ENCODE measurements around the gene HIVEP3.

The HIVEP3 gene

GRCh38 chr1:41919764-41920397 is 1.2 kb upstream of the HIVEP3 start:
- no peak for DNase-seq

DNA sequence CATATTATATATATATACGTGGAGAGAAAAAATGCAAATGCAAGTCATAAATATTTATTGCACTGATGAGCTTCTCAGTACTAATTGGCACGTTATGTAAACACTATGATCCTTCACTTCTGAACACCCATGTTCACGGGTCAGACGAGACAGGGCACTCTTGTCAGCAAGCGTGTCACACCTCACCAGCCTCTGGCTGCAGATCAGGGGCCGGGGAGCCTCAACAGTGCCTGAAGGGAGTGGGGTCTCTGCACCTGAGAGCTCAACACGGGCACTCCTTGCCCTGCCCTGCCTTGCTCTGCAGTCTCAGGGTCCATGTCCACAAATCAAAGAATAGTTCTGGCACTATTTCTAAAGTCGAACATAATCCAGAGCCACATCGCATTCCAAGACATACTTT is 409 bp upstream of the HIVEP3 start:
- no peak for DNase-seq

DNA sequence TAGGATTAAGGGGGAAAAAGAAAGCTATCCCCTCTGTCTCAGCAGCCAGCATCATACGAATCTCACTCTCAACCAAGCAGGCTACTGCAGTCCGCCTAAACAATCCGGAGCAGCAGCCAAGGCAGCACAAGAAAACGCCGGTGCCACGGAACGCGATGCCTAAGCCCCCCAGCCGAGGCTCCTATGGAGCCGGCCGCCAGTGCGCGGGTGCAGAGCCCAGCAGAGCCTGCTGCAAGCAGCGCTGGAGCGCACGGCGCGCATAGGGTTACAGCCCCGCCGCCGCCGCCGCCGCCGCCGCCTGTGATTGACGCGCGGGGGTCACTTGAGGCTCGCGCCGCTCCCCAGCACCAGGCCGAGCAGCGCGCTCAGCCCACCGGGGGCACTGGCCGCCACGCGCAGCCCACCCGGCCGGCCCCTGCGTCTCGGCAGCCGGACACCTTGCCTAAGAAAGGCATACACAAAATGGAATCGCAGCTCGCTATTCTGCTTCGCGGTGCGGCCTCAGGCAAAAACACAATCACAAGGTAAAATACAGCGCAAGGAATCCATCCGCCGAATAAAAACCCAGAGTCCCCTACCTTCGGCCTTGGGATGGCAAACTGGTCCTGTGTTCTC is 780 bp downstream of the HIVEP3 start:
- DNase-seq, result no peak

GRCh38 chr1:41917076-41917475 is 1.6 kb downstream of the HIVEP3 start:
- no peak for DNase-seq

- no peak for DNase-seq
Observed at GRCh38 chr1:41915786-41916571, 2.7 kb downstream of the HIVEP3 start.

GRCh38 chr1:41914516-41914915 is 4.2 kb downstream of the HIVEP3 start:
- no peak for DNase-seq

GRCh38 chr1:41913014-41913413 is 5.7 kb downstream of the HIVEP3 start:
- no peak for DNase-seq

GRCh38 chr1:41908288-41908895 is 10.3 kb downstream of the HIVEP3 start:
- DNase-seq, result no peak

DNA sequence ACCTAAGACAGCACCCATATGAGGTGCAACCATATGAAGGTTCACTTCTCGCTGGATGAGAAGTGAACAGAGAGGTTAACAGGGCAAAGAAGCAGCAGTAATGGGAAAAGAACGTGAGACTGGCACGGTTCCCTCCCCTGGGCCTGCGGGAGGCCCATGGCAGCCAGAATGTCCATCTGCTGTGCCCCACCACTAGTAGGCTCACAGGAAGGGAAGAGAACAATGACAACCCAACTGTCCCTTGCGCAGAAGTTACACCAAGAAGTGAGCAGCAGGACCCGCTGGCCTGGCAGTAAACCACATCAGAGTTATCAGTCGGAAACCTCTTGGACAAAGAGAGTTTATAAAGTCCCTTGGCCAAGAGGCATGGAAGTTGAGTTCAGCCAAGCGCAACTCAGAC is 11.3 kb downstream of the HIVEP3 start:
- DNase-seq, result no peak

GRCh38 chr1:41906943-41907342 is 11.8 kb downstream of the HIVEP3 start:
- DNase-seq, result no peak

- DNase-seq, result no peak
Observed at GRCh38 chr1:41905093-41905675, 13.5 kb downstream of the HIVEP3 start.

DNA sequence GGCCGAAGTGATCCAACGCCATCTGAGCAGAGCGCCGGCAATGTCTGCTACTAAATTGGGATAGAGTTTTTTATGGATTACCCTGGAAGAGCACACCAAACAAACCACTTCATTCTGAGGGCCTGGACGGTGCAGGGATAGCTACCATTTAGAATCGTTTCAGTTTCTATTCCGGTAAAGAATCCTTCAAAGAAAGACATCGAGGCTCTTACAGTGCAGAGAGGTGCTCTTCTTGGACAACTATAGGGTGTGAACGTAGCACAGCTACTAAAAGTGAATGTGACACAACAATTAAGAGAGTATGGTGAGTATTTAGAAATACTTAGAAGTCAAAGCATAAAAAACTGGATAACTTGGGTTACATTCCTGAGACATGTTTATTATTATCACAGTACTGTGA is 16.1 kb downstream of the HIVEP3 start:
- no peak for DNase-seq

DNA sequence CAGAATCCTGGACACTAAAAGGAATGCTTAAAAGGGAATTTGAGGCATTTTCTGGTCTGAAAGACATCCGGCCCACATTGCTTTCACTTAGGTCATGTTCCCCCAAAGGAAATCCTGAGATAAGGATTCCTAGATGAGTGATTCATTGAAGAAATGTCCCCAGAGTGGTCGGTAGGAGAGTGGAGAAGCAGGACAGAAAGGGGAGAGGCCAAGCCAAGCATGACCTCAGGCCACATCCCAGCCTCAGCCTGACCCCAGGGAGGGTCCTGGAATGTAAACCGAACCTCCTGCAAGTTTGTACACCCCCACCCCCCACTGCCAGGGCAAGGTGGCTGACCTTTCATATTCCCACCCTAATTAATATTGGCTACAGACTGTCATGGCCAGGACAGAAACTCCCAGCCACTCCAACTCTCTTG is 16.6 kb downstream of the HIVEP3 start:
- DNase-seq, result peak; percentile 88

DNA sequence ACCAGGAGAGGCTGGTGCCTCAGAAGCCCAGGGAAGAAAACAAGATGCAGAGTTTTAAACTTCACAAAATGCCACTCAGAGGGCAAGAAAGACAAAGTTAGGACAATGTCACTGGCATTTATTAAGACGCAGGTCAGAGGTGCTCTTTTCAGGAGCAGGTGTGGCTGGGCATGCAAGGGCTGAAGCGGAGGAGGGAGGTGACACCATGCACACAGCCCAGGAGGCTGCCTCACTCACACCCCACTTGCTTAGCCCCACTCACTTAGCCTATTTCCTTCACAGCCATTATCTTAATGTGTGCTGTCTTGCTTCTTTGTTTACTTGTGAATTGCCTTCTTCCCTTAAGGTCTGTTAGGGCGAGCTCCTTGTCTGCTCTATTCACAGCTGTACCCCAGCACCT is 17.2 kb downstream of the HIVEP3 start:
- DNase-seq, result peak; percentile 16

- DNase-seq, result peak; percentile 94
Observed at GRCh38 chr1:41900603-41901444, 17.9 kb downstream of the HIVEP3 start.

DNA sequence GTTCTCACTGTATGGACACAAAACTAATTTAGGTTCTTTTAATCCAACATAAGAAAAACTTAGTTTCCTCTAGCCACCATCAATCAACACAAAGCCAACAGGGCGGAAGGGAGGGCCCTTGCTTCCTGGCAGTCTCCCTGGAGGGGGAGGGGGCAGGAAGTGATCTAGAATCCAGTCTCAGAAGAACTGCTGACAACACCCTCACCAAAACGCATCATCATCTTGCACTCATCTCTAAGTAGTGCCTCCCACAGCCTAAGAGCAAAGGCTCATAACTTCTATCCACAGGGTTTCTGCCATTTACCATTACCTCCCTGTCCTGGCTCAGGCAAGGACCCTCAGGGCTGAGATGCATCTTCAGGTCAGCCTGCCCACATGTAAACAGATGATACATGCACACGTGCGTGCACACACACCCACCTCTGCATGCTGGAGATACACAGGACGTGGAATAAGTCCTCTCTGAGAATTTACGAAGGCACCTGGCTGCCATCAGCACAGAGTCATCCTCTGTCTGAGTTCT is 20.5 kb downstream of the HIVEP3 start:
- peak; percentile 80 for DNase-seq

DNA sequence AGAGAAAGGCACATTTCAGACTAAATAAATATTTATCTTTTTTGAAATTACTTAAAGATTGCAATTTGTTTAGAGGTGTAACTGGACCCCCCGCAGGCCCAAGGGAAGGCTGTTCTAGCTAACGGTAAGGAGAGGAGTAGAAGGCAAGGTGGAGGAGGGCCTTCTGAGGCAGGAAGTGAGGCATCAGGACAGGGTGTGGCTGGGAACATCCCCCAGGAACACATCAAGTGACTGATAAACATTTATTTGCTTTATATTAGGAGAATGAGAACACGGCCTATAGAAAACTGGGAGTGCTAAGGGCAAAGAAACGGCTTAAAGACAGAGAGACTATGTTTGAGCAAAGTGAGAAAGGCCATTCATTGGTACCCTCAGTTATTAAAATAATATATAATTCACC is 23.2 kb downstream of the HIVEP3 start:
- peak; percentile 56 for DNase-seq

DNA sequence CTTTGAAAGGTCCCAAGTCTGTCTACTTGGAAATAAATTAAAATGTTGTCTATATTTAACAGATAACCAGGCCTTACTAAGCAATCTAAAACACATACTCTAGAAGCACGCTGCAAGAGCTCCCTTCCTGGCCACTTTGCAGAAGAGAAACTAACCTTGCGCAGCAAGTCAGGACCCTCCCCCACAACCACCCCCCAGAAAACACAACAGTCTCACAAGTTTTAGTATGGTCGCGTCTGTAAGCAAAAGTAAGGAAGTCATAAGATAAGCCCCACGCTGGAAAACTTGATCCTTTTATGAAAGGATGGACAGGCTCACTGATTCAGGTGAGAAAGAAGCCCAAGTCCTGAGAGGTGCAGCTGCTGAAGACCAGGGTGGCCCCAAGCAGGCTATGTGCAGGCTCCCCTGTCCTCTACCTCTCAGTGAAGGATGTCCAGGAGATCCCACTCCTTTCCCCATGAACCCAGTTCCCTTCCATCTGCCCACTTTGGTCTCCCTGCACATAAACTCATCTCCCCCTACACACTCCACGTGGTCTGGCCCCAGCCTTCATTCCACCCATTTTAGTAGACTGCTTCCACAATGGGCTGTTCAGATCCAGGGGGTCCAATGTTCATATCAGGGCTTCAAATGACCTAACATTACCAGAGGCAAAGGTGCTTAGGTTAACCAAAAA is 23.8 kb downstream of the HIVEP3 start:
- DNase-seq, result no peak

DNA sequence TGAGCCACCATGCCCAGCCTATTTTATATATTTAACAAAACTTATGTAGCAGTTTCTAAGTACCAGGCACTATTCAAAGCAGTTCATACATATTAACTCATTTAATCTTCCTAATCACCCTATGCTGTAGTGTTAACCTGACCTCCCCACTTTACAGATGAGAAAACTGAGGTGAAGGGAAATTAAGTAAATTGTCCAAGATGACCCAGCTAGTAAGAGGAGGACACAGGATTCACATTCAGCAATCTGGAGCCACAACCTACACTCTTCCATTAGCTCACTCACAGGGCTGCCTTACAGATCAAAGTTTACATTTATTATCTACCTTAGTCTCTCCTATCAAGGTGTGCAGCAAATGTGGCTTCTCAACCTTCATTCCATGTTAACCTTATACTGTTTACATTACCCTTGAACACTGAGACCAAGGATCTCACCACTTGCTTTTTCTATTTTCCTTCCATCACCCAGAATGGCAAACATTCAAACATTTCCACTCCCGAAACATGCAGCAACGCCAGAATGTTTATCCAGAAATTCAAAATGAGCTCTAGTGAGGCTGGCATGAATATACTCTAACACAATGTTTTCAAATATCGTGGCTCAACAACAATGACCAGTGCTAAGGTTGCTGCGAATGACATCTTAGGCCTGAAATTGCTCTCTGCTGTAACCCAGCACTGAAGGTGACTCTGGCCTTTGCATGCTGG is 24.5 kb downstream of the HIVEP3 start:
- DNase-seq, result no peak

GRCh38 chr1:41892301-41892781 is 26.4 kb downstream of the HIVEP3 start:
- DNase-seq, result no peak
